Dendritic cell treated with granulocyte-macrophage colony-stimulating factor and Interleukin-4, amounts not matched to agents 40 ng/mL and 50 ng/mL, for 4 days (primary cell): ENCODE measurements around the gene NLRP13.

Experiments
- H3K27ac Mint-ChIP-seq: one replicate; pipeline ENCODE4 v1.8.0; 2022; ENCODE audit warnings: mild to moderate bottlenecking, mixed read lengths
- H3K27me3 Mint-ChIP-seq: one replicate; pipeline ENCODE4 v1.8.0; 2022; ENCODE audit warnings: mild to moderate bottlenecking, mixed read lengths
- H3K36me3 Mint-ChIP-seq: one replicate; pipeline ENCODE4 v1.8.0; 2022; ENCODE audit warnings: low read depth, mixed read lengths
- H3K4me1 Mint-ChIP-seq: one replicate; pipeline ENCODE4 v1.8.0; 2022; ENCODE audit warnings: low read depth, mixed read lengths
- H3K4me3 Mint-ChIP-seq: one replicate; pipeline ENCODE4 v1.8.0; 2022; ENCODE audit warnings: mild to moderate bottlenecking, moderate library complexity, mixed read lengths
- H3K9me3 Mint-ChIP-seq: one replicate; pipeline ENCODE4 v1.8.0; 2022; ENCODE audit warnings: mixed read lengths
- intact Hi-C: fragments of 100-400 bp; cut with micrococcal nuclease; formaldehyde crosslinking; loops from one replicate; pipeline ENCODE4 v1.15.0; 2022

The NLRP13 gene

DNA sequence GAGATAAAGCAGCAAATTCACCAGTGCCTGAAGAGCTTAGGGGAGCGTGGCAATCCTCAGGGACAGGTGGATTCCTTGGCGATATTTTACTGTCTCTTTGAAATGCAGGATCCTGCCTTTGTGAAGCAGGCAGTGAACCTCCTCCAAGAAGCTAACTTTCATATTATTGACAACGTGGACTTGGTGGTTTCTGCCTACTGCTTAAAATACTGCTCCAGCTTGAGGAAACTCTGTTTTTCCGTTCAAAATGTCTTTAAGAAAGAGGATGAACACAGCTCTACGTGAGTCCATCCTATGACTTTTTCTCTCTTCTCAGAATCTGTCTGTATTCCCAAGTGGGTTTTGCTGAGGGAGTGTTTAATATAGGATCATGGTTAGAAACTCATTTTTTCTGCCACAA is 73.2 kb downstream of the NLRP13 start:
- Mint-ChIP-seq H3K27me3 (no peaks in the 10 kb centered on the region), H3K4me3 (no peak overlapping the region), H3K27ac (no peak overlapping the region), H3K4me1 (no peaks in the 10 kb centered on the region), H3K36me3 (no peaks in the 10 kb centered on the region), H3K9me3 (peaks cover 66% of the 10 kb centered on the region)
- intact Hi-C loops = no loop called here

DNA sequence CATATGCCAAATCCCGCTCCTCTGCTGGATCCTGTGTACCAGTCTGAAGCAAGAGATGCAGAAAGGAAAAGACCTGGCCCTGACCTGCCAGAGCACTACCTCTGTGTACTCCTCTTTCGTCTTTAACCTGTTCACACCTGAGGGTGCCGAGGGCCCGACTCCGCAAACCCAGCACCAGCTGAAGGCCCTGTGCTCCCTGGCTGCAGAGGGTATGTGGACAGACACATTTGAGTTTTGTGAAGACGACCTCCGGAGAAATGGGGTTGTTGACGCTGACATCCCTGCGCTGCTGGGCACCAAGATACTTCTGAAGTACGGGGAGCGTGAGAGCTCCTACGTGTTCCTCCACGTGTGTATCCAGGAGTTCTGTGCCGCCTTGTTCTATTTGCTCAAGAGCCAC is 73.7 kb downstream of the NLRP13 start:
- Mint-ChIP-seq H3K9me3 (peaks cover 66% of the 10 kb centered on the region), H3K36me3 (no peaks in the 10 kb centered on the region), H3K4me3 (no peak overlapping the region), H3K27ac (no peak overlapping the region), H3K27me3 (no peaks in the 10 kb centered on the region), H3K4me1 (no peaks in the 10 kb centered on the region)
- intact Hi-C loops = no loop called here

DNA sequence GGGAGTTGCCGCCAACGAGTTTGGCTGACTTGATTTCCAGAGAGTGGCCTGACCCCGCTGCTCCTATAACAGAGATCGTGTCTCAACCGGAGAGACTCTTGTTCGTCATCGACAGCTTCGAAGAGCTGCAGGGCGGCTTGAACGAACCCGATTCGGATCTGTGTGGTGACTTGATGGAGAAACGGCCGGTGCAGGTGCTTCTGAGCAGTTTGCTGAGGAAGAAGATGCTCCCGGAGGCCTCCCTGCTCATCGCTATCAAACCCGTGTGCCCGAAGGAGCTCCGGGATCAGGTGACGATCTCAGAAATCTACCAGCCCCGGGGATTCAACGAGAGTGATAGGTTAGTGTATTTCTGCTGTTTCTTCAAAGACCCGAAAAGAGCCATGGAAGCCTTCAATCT is 74.2 kb downstream of the NLRP13 start:
- no peaks in the 10 kb centered on the region for H3K4me1 Mint-ChIP-seq
- H3K36me3 Mint-ChIP-seq = no peaks in the 10 kb centered on the region

DNA sequence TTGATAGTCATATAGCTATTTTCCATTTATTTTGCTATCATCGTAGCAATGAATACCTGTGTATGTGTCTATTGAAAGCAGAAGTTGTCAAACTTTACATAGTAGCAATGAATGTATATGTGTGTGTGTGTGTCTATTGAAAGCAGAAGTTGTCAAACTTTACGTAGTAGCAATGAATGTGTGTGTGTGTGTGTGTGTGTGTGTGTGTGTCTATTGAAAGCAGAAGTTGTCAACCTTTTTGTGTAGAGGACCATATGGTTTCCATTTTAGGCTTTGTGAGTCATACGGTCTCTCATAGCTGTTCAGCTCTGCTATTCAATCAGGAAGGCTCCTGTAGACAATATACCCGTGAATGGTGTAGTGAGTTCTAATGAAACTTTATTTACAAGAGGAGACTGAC is 75.0 kb downstream of the NLRP13 start:
- Mint-ChIP-seq H3K27ac (no peak overlapping the region), H3K27me3 (no peaks in the 10 kb centered on the region), H3K4me1 (no peaks in the 10 kb centered on the region), H3K36me3 (no peaks in the 10 kb centered on the region), H3K4me3 (no peak overlapping the region), H3K9me3 (peaks cover 68% of the 10 kb centered on the region)
- intact Hi-C loops = no loop called here

More for the DNA sequence above, 74.2 kb downstream of the NLRP13 start:
- H3K27ac Mint-ChIP-seq = no peak overlapping the region
- no peak overlapping the region for H3K4me3 Mint-ChIP-seq
- intact Hi-C loops = no loop called here
- H3K9me3 Mint-ChIP-seq = peaks cover 66% of the 10 kb centered on the region
- no peaks in the 10 kb centered on the region for H3K27me3 Mint-ChIP-seq

DNA sequence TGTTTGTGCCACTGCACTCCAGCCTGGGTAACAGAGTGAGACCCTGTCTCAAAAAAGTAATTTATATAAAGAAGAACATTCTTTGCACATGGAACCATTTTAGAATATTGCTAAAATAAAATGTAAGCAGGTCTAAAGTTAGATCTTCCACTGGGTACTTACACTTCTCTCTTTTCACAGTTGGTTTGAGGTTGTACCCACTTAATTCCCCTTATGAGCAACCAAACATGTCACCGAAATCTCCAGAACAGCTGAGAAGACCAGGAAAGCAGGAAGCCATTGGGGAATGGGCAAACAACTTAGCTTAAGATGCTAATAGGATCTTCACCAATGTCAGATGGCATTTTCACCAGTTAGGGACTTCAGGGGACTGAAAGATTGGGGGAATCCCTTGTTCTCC is 77.0 kb downstream of the NLRP13 start:
- intact Hi-C loops = no loop called here
- no peak overlapping the region for H3K27ac Mint-ChIP-seq
- H3K9me3 Mint-ChIP-seq = peaks cover 61% of the 10 kb centered on the region
- H3K4me1 Mint-ChIP-seq = no peaks in the 10 kb centered on the region
- no peak overlapping the region for H3K4me3 Mint-ChIP-seq
- no peaks in the 10 kb centered on the region for H3K27me3 Mint-ChIP-seq
- no peaks in the 10 kb centered on the region for H3K36me3 Mint-ChIP-seq
